Measurements from ENCODE around the gene CACNB1. TPM values are rescaled to one million over a fixed set of nuclear protein-coding genes. Genes with fewer than 3 reads are reported as not detected.

CACNB1 gene
- total and polyA plus RNA-seq, 10 of the 15 experiments (the other 5 are each of a cell fraction or from before 2014, with no cell fraction given), result 0.06 to 15.6 (median 6.3) TPM

GRCh38 chr17:39200070-39200879 is 2.8 kb upstream of the CACNB1 start, which contains the start of gene RPL19 (continued):
- TF ChIP-seq FOXK2 (IDR thresholded peaks at IDR 0.05) (peak; percentile 98), ZBTB33 (IDR thresholded peaks at IDR 0.05) (no peak), BMI1 (IDR thresholded peaks at IDR 0.05; ENCODE audit: borderline replicate concordance) (no peak), ZNF592 (IDR thresholded peaks at IDR 0.05) (no peak), RAD21 (IDR thresholded peaks at IDR 0.05; ENCODE audit: insufficient read depth, low read depth, low read length) (no peak), SP1 (IDR thresholded peaks at IDR 0.05; ENCODE audit: low read depth, low read length) (no peak), MEF2A (IDR thresholded peaks at IDR 0.05; ENCODE audit: insufficient read depth, low read depth, low read length) (no peak), YY1 (IDR thresholded peaks at IDR 0.05; ENCODE audit: low read depth, low read length) (peak; percentile 92), USF2 (IDR thresholded peaks at IDR 0.05; ENCODE audit: borderline replicate concordance, low read depth, low read length) (no peak), SMARCA5 (IDR thresholded peaks at IDR 0.05) (no peak), FOS (IDR thresholded peaks at IDR 0.05; ENCODE audit: borderline replicate concordance, extremely low read depth, insufficient read length) (no peak), PAX8 (IDR thresholded peaks at IDR 0.05) (no peak), IKZF2 (IDR thresholded peaks at IDR 0.05) (no peak), CBX3 (IDR thresholded peaks at IDR 0.05; ENCODE audit: borderline replicate concordance, low read depth) (no peak), HDGF (IDR thresholded peaks at IDR 0.05) (no peak), EZH2 (IDR thresholded peaks at IDR 0.05; ENCODE audit: borderline replicate concordance, control insufficient read depth, low read depth, low read length) (no peak), BHLHE40 (IDR thresholded peaks at IDR 0.05; ENCODE audit: borderline replicate concordance in 1 of 2, low read depth in 2 of 2, low read length in 1 of 2) (peak; percentile 96 to 99), NFXL1 (IDR thresholded peaks at IDR 0.05; ENCODE audit: borderline replicate concordance) (no peak), TCF12 (IDR thresholded peaks at IDR 0.05; ENCODE audit: low read depth, low read length) (peak; percentile 73), ZBTB11 (CRISPR knock-in tag; IDR thresholded peaks at IDR 0.05) (no peak)
